GM18868 (cell line): ENCODE data around the gene G6PC3.

ENCODE experiments used
- ATAC-seq: cut with Tn5 transposase; IDR thresholded peaks from one replicate; pipeline ENCODE4 v1.9.1; 2021; ENCODE audit warnings: mild to moderate bottlenecking, moderate library complexity; ENCODE audit not compliant: unreplicated experiment

The G6PC3 gene

DNA sequence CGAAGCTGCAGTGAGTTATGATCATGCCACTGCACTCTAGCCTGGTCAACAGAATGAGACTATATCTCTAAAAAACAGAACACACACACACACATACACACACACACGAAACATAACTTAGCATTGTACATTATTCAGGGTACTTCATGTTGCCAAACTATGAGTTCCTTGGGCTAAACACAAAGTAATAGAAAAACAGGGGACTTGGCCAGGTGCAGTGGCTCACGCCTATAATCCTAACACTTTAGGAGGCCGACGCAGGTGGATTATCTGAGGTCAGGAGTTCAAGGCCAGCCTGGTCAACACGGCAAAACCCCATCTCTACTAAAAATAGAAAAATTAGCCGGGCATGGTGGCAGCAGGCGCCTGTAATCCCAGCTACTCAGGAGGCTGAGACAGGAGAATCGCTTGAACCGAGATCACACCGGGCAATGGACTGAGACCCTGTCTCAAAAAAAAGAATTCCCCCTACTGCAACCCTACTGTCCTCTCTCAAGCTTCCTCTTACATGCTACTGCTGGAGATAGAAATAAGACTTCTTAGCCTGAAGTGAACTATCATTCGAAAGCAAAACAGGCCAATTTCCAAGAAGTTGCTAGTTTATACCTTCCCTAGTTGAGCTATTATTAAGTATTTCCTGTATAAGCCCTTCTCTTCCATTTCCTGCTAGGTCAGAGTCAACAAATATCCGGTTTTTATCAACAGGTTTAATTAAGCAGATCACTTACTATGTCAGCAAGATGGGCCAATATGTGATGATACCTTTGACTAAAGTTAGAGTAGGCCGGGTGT is 11.2 kb upstream of the G6PC3 start:
- no peak for ATAC-seq

DNA sequence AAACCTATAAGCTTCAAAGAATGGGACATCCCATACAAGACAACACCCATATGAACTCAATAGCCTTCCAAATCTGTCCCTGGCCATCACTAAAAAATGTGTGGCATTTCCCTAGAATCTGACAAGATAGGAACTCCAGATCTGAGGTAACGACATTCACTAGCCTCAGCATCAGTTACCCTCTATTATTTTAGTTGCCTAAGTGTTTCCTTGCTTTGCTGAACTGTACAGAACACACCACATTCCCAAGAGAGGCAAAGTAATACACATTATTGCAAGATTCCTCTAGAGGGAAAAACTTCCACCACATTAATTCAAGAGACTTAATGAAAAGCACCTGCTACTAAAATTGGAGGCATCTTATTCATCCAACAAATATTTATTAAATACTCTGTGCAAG is 9.1 kb upstream of the G6PC3 start:
- no peak for ATAC-seq

DNA sequence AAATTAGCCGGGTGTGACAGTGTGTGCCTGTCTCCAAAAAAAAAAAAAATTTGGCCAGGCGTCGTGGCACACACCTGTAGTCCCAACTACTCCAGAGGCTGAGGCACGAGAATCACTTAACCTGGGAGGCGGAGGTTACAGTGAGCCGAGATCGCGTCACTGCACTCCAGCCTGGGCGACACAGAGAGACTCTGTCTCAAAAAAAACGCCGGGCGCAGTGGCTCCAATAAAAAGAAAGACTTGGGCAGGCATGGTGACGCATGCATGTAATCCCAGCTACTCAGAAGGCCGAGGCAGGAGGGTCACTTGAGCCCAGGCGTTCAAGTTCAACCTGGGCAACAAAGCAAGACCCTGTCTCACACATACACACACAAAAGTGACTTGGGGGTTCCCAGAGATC is 7.7 kb upstream of the G6PC3 start:
- ATAC-seq: no peak

DNA sequence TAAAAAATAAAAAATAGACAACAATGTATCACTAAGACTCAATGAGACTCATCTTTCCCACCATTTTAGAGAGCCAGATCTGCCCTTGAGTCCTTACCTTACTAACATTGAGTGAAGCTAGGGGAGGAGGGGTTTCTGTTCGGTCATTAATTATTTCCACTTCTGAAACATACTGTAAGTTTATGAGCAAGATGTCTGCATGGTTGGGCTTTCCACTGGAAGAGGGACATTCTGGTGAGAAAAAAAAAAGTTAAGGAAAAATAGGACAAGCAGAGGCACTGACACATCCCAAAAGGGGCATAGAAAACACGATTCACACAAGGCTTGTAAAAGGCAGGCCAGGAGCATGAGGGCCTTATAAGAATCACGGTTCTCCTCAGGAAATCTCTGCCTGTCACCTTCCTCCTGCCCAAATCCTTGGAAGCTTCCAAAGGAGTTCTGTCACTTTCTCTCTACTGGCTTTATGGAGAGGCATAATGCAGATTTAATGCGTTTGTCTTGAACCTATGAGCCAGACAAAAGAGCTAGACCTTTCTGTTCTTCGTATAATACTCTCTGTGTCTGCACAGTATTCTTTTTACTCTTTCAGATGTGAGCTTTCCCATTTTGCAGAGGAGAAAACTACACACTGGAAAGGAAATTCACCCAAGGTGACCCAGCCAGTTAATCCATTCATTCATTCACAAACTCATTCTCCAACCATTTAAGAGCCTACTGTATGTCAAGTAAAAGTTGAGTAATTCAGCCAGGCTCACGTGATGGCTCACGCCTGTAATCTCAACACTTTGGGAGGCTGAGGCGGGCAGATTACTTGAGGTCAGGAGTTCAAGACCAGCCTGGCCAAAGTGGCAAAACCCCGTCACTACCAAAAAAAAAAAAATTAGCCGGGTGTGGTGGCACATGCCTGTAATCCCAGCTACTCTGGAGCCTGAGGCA is 6.6 kb upstream of the G6PC3 start:
- no peak for ATAC-seq

DNA sequence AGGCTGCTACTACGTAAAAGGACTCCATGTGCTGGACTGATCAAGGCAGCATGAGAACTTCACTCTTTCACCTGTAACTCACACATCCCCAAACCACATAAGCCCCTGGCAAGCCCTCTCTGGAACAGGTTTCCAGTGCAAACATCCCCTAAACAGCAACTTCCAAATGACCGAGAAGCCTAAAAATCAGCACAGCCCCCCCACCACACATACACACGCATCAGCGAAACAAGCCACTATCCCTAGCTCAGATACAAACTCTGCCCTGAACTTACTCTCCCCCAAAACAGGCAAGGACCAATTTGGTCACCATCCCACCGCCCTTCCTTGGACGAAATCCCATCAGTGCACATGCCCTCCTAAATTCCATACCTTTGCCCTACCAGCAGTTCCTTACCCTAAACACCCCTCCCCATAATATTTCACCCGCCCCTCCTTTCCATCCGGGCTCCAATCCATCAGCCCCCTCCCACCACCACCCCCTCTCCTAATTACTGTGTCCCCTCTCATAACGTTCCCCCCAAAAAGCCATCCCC is 4.8 kb upstream of the G6PC3 start:
- no peak for ATAC-seq

DNA sequence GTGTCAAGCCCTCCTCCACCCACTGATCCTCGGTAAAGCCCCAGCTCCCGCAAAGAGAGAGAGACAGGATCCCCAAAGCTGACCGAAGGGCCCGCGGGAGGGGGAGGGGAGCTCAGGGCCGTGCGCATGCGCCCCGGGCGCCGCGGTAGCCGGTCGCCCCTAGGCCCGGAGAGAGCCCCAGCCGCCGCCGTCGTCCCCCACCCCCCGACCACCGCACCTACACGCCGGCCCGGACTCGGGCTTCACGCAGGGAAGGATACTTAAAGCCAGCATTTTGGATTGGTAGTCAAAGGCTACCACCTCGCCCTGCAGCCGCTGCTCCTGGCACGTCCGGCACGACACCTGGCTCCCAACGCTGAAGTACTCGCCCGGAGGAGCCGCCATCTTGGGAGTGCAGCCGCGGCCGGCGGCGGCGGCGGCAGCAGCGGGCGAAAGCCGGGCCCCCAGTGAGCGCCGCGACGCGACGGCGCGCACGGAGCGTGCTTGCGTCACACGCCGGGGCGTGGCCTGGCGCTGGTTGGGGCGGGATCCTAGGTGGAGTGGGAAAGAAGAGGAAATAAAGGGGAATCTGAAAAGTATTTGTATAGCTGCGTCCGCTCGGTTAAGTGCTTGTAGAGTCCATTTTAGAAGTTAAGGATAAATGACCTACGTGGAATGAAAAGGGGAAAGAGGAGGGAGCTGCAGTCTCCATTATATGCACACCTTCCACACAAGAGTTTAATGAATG is 4.2 kb upstream of the G6PC3 start, which contains the start of gene LSM12:
Gene LSM12 (minus strand): TSS at position 468 of the 727 bp plus-strand sequence. CDS start 84 bp downstream, at position 384.
- peak; percentile 73 for ATAC-seq

DNA sequence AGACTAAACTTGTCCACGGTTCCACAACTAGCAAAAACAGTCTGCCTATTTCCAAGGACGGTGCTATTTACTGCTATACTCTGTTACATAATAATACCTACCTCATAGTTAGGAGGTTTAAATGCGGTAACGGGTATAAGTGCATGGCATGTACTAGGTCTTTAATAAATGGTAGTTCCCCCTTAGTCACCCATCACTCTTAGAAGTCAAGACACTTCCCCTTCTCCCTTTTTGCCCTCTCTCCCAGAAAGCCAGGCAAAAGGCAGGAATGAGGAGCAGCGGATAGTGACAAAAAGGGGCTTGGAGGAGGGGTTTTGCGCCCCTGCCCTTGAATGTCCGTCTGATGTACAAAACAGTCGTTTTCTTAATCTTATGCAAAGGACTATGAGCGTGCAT is 3.0 kb upstream of the G6PC3 start:
- ATAC-seq: no peak

DNA sequence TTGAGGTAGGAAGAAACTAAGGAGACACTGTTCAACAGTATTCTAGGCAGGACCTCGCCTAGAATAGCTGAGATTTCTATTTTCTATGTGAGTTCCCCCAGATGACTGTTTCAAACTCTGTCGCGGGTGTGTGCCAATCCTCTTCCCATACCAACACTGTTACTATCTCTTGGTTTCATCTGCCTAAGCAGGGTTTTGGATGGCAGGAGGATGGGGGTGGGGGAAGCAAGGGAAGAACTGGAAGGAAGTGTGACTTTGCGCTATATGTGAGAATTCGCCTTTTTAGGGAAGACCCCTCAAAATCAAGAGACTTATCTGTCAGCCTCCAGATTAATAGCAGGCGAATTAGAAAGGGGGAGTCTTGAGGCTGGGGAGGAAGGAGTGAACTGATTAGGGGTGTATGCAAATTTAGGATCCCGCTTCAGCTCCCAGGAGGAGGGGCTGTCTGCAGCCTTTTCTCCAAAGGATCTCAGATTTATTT is 521 bp upstream of the G6PC3 start:
- no peak for ATAC-seq

DNA sequence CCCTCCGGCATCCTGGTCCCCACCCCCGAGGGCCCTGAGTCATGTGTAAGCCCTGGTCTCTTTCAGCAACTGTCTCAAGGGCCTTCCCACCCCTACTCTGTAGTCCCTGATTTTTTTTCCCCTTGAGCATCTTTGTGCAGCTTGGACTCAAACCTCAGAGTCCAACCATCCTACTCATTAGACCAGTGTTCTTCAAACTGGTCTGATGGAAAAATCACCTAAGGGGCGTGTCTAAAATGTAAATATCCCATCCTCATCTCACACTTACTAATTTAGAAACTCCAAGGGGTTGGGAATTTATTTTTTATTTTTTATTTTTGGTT is 624 bp downstream of the G6PC3 start:
- no peak for ATAC-seq

DNA sequence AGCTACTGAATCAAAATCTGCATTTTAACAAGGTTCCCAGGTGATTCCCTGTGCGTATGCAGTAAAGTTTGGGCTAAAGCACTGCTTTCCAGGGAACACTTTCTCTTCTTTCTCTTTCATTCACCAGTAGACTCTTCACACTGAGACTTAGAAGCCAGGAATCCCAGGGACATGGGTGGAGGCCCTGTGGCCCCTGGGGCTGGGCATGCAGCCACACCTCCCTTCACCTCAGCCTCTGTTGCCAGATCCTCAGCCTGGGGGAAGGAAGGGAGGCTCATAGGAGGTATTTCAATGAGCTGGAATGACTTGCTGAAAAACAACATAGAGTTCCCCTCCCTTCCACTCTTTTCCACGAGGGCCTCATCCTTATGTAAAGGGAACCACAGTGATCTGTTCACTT is 1.2 kb downstream of the G6PC3 start:
- ATAC-seq: no peak

DNA sequence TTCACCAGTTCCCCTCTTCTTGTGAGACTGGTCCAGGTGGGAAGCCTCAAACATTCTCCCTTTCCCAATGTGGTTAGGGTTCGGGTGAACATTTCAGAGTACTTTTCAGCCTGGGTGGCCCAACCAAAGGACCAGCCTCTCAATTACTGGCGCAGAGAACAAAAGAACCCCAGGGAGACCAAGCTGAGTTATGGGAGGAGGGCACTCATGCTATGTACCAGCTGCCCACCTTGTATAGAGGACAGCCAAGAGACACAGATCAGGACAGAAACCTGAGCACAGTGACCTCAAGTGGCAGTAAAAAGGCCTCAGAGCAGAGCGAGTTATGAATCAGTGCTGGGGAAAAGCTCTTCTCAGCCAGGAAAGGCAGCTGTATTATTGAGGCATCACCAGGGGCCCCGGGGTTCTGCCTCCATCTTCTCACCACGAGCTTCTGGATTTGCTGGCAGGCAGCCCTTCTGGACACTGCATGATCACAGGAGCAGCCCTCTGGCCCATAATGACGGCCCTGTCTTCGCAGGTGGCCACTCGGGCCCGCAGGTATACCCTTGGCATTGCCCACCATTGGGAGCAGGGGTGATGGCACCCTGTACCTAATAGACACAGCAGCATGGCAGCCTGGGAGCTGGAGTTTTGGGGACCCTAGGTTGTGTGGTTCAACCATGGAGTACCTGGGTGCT is 3.8 kb downstream of the G6PC3 start:
- no peak for ATAC-seq

DNA sequence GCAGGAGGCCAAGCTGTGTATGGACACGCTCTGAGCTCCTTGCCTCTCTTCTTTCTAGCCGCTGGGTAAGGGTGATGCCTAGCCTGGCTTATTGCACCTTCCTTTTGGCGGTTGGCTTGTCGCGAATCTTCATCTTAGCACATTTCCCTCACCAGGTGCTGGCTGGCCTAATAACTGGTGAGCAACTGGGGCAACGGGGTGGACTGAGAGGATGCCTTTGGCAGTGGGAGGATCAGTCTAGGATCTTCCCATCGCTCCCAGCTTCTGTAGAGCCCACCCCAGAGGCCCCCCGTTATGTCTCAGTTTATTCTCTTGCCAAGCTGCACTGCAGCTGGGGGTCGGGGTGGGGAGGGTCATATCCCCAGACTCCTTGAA is 4.4 kb downstream of the G6PC3 start:
- no peak for ATAC-seq

DNA sequence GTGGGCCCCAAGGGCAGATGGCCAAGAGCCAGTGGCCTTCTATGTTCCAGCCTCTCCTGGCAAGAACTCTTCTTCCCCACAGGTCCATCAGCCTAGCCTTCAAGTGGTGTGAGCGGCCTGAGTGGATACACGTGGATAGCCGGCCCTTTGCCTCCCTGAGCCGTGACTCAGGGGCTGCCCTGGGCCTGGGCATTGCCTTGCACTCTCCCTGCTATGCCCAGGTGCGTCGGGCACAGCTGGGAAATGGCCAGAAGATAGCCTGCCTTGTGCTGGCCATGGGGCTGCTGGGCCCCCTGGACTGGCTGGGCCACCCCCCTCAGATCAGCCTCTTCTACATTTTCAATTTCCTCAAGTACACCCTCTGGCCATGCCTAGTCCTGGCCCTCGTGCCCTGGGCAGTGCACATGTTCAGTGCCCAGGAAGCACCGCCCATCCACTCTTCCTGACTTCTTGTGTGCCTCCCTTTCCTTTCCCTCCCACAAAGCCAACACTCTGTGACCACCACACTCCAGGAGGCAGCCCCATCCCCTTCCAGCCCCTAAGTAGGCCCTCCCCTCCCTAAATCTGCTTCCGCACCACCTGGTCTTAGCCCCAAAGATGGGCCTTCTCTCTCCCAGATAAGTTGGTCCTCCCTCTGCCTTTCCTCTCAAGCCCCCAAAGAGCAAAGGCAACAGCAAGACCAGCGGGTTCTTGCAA is 5.2 kb downstream of the G6PC3 start:
- ATAC-seq: no peak

DNA sequence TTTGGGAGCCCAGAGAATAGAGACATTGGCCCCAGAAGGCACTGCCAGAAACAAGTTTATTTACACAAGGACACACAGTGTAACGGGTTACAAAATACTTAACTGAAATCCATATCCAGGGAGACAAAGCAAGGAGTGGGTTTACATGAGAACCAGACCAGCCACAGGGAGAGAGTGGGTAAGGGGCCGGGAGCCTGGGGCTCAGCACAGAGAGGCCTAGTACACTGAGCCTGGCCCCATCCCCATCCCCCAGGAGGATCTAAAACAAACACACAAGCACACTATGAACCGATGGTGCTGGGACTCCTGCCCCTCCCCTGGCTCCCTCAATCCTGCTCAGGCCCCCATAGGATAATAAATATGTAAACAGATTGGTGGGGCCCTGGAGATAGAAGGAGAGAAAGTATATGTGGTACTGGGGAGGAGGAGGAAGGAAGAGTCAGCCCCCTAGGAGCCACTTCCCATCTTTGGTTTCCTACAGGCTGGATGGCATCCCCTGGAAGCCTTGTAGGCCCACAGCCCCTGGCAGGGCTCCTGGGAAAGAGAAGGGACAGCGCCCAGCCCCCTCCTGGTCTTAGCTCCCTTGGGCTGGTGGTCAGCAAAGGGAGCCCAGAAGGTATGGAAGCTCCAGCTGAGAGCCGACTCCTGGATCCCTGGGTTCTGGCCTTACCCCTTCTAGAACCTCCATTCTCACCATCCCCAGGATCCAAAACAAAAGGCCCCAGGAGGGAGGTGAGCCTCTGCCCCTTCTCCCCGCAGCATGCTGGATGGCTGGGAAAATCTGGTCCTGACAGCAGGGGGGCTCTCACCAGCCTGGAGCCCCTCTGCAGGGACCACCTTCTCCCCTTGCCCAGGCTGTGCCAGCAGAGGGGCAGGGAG is 6.4 kb downstream of the G6PC3 start:
- ATAC-seq: no peak

DNA sequence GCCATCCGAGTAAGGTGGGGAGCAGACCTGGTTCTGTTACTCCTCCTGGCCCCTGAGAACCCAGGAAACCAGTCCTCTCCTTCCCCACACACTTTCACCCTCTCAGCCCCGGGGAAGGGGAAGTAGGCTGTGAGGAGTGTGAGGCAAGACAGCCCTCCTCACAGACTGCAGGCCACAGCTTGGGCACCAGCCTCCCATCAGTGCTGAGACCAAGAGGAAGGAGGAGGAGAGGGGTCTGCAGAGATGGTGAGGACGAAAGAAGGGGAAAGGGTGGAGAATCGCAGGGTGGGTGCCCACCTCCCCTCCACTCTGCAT is 7.0 kb downstream of the G6PC3 start:
- ATAC-seq: no peak

DNA sequence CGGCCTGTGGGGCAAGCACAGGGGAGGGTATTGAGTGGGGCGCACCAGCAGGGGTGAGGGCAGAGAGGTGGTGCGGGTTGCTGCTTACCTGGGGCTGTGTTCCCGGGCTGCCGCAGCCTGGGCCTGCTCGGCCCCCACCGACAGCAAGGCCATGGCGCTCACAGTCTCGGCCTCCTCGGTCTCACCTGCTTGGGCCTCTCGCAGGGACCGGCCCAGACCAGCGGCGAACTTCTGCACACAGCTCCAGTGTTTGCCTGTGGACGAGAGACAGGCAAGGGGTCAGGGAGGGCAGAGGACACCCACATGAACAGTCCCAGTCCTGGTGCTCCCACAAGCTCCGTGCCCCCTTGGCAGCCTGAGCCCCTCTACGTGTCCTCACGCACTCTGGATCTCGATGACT is 7.9 kb downstream of the G6PC3 start:
- no peak for ATAC-seq

DNA sequence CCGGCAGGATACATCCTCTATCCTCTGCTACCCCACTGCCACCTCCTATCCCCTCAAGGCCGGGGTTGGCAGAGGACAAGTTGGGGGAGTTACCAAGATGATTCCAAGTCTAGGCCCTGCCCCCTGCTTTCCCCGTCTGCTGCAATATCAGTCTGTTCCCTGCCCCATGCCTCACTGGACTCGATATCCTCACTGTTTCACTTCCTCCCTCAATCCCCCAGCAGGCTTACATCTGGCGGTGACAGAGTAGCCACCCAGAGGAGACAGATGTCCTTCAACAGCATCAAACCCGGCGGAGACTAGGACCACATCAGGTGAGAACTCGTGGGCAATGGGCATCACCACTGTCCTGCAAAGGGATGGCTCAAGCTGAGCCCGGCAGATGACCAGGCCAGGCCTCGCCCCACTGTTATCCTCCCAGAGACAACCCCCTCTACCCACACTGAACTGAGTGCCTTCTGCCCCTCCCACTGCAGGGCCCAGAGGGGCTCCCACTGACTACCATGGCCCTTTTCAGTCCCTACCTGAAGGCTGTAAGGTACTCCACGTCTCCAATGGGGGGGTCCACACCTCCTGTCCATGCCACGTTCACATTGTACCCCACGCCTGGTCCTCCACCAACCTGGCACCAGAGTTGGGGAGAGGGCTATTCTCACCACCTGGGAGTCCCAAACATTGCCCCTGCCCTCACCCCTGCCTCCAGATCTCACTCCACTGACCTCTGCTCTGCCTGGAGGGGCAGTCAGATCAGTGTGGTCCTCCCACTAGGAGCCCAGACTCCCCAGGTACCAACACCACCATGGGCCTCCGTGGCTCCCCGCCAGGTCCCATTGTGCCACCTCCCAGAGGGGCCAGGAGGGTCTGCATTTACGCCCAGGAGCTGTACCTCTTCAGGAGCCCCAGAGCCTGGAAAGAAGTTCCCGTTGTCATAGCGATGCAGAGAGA is 9.6 kb downstream of the G6PC3 start:
- ATAC-seq: no peak

DNA sequence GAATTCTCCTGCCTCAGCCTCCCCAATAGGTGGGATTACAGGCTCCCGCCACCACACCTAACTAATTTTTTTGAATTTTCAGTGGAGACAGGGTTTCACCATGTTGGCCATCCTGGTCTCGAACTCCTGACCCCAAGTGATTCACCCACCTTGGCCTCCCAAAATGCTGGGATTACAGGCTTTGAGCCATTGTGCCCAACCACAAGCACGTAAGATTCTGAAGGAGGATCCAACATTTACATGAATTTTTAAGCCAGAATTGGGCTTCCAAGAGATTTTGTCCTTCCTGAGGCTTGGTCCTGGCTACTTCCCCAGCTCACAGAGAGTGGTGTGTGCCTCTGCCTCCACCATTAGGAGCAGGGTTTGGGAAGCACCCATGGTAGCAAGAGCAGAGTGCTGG is 11.1 kb downstream of the G6PC3 start:
- no peak for ATAC-seq
